GM21717 (cell line): ENCODE measurements around the gene AAGAB.
"Not testable (repeated sequence)": the region's sequence is repeated elsewhere in the genome, so short reads cannot be mapped to it uniquely, and the experiment has no call there.

Source experiments
- ATAC-seq: cut with Tn5 transposase; IDR thresholded peaks from one replicate; pipeline ENCODE4 v1.9.1; 2021; ENCODE audit warnings: mild to moderate bottlenecking, moderate library complexity; ENCODE audit not compliant: unreplicated experiment

Gene AAGAB

GRCh38 chr15:67253549-67254237, 768 bp downstream of the AAGAB start:
- no peak for ATAC-seq

DNA sequence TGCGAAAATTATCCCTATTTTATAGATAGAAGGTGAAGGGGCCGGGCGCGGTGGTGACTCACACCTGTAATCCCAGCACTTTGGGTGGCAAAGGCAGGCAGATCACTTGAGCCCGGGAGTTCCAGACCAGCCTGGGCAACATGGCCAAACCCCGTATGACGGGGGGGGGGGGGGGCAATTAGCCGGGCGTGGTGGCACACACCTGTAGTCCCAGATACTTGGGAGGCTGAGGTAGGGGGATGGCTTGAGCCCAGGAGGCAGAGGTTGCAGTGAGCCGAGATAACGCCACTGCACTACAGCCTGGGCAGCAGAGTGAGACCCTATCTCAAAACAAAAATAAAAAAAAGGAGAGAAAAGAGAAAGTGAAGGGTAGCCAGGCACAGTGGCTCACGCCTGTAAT, 1.4 kb downstream of the AAGAB start:
- no peak for ATAC-seq

DNA sequence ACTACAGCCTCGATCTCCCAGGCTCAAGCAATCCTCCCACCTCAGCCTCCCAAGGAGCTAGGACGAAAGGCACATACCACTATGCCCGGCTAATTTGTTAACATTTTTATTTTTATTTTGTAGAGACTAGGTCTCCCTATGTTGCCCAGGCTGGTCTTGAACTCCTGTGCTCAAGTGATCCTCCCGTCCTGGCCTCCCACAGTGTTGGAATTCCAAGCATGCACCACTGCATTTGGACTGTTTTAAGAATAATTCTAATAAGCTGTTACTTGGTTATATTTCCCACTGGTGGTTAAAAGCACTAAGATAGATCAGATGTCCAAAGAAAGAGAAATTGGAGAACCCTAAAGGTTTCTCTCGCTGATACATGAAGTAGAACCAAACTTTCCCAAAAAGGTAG, 3.1 kb downstream of the AAGAB start:
- no peak for ATAC-seq

DNA sequence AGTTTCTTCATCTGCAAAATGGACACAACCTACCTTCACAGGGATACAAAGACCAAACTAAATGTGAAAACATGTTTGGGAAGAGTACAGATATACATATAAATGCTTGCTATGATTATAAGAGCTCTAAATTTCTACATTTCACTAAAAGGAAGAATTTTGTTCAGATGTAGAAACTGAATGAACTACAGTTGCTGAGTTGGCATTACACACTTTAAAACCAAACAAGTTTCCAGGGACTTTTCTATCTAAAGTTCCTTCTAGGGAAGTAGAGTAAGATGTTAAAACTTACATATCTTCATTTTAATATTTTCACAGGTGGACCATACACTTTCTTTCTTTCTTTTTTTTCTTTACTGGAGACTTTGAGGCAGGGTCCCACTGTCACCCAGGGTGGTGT, 4.6 kb downstream of the AAGAB start:
- ATAC-seq = no peak

DNA sequence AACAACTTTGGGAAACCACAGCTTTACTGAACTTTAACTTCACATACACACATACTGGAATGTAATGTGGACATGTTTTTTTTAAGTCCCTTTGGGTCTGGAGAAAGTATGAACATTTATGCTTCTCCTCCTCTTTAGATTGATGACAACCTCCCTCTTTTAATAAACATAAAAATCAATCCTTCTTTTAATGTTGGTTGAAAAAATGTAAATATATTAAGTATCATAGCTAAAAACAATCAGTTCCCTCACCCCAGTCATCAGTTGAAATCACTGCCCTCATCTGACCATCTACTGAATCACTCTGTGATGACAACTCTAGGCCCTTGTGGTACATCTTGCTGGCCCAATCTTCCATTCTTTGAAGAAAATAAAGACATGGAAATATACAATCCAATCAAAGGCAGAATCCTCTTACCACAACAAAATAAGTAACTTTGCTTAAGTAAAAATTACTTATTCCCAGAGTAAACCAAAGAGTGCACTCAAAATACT, 6.4 kb downstream of the AAGAB start:
- no peak for ATAC-seq

DNA sequence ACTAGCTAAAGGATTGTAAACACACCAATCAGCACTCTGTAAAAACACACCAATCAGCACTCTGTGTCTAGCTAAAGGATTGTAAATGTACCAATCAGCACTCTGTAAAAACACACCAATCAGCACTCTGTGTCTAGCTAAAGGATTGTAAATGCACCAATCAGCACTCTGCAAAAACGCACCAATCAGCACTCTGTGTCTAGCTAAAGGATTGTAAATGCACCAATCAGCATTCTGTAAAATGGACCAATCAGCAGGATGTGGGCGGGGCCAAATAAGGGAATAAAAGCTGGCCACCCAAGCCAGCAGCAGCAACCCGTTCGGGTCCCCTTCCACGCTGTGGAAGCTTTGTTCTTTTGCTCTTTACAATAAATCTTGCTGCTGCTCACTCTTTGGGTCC, 7.9 kb downstream of the AAGAB start:
- ATAC-seq = not testable (repeated sequence)

GRCh38 chr15:67244971-67245478, 9.4 kb downstream of the AAGAB start:
- ATAC-seq = no peak

GRCh38 chr15:67242708-67243111, 11.8 kb downstream of the AAGAB start:
- ATAC-seq = no peak

DNA sequence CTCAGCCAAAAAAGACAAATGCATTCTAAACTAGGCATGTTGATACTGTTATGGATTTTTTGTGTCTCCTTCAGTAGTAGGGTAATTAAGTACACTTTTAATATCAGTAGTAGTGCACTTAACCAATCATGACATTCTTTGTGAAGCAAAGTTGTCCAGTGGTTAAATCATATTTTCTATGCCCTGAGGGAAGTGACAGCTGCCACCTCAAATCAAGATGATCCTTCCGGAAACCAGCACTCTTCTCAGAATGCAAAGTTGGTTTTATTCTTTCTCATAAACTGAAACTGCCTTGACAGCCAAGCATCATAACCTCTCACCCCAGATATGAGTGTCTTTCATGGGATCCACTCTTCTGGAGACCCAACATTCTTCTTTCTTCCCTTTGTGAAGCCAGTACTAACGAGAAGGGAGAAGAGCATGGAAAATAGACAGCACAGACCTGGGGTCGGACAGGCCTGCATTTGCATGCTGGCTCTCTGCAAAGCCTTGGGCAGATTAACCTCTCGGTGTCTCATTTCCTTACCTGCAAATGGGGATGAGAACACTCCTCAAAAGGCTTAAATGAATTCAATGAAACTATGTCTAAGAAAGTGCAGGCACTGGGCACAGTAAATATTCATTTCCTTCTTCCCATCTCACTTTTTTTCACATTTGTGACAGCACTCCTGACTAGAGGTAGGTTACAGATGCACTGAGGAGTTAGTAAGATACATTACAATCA, 13.2 kb downstream of the AAGAB start:
- ATAC-seq = peak; percentile 80

DNA sequence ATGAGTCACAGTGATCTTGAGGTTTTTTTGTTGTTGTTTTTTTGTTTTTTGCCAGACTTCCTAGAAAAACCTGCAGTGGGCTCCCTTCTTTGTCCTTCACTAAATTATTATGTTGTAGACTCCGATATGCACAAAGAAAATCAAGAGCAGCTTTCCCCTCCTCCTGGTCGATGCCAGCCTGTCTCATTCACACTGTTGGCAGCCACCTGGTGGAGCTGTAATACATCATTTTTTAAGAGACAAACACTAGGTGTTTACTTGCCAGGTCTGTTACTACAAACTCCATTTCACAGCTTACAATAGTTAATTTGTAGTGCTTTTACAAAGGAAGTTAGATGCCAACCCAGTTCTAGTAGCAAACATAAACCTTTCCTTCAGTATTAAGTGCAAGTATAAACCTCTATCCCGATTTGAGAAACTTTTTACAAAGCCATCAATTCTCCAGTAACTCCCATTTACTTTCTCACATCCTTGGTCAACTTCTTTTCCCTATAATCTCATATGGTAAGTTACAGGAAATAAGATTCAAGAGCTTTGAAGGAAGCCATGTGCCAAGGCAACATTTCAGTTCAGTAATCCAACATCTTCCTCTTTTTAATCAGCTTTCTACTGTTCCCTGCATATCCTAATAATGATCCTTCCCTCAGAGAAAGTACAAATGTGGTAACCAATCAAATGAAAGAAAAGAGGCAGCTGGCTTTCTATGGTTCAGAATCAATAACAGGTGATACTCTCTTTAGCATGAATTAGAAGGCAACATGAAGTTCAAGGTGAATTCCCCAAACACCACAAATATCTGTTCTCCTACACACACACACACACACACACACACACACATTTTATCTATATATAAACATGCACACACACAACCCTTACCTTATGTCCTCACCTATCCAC, 14.0 kb downstream of the AAGAB start:
- ATAC-seq = peak; percentile 26

GRCh38 chr15:67232591-67232990, 21.9 kb downstream of the AAGAB start:
- ATAC-seq = no peak

- ATAC-seq = no peak
Measured at GRCh38 chr15:67230504-67230903, 24.0 kb downstream of the AAGAB start.

DNA sequence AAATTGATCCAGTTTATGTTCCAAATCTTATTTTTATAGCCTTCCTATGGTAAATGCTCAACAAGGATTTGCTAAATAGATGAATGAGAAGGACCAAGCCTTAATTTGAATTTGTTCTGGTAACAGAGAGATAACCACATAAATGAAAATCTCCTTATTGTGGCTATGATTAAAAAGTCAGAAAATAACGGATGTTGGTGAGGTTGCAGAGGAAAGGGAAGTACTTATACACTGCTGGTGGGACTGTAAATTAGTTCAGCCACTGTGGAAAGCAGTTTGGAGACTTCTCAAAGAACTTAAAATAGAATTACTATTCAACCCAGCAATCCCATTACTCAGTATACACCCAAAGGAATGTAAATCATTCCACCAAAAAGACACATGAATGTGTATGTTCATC, 26.2 kb downstream of the AAGAB start:
- ATAC-seq = no peak

GRCh38 chr15:67227846-67228245, 26.6 kb downstream of the AAGAB start:
- no peak for ATAC-seq

DNA sequence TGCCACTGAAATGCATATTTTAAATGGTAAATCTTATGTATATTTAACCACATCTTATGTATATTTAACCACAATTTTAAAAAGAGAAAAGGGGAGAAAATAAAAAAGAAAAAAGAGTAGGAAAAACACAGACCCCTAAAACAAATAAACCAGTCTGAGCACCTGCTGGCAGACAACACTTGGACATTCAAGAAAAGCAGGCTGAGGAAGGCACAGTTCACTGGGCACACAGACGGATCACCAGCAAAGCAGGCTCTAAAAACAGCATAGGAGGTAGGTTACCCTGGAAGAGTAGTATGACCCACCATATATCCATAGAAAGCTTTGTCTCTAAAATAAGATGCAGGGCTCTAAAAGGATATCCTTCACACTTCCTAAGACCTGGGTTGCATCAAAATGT, 27.0 kb downstream of the AAGAB start:
- no peak for ATAC-seq

GRCh38 chr15:67225336-67225735, 29.1 kb downstream of the AAGAB start:
- ATAC-seq = no peak

GRCh38 chr15:67224889-67225288, 29.6 kb downstream of the AAGAB start:
- no peak for ATAC-seq

DNA sequence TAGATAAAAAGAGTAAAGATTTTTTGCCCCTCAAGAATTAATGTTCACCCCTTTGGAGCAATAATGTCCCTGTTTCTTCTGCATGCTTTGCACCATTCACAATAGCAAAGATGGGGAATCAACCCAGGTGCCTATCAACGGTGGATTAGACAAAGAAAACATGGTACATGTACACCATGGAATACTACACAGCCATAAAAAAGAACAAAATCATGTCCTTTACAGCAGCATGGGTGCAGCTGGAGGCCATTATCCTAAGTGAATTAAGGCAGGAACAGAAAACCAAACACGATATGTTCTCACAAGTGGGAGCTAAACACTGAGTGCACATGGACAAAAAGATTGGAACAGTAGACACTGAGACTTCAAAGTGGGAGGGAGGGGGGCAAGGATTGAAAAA, 35.2 kb downstream of the AAGAB start:
- no peak for ATAC-seq

- ATAC-seq = no peak
Measured at GRCh38 chr15:67218428-67218827, 36.0 kb downstream of the AAGAB start.

DNA sequence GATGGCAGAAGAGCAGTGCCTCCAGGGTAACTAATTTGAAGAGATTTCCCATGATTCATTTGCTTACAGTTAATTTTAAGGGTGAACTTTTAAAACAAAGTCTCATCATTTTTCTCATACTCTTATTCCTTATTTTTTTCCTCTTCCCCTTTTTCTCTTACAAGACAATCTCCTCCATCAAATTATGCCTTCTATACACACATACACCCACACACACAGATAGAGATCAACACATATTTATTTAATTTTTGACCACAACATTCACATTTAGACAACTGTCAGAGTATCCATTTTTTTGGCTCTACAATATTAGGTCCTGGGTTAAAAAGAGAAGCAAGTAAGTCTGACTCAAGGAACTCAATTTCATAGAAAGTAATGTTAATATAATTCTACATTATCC, 37.6 kb downstream of the AAGAB start:
- no peak for ATAC-seq

DNA sequence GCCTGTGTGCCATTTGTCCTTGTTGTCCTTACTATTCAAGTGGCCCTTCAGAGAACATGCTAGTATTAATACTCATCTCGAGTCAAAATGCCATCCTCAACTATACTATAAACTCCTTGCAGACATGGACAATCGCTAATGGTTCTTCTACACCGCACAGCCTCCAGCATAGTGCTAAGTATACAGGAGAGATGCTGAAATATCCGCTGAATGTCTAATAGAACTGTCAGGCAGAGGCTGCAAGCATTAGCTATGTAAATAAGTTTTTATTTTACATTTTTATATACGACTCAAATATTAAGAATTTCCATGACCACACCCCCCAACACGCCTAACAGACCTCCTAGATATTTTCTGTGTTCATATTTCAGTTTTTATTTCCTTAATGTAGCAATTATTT, 39.4 kb downstream of the AAGAB start:
- no peak for ATAC-seq
